Stimulated activated CD4-positive, alpha-beta T cell treated with anti-CD3 and anti-CD28 coated beads, Interleukin-15, amount 100 ng/mL, for 24 hours (primary cell): ENCODE measurements around the gene ITGB4.
A peak's percentile ranks its signal among the peaks of the same experiment; 100 is the strongest.

ENCODE experiments used
- DNase-seq: peaks from one replicate; pipeline ENCODE4 v3.0.0-alpha.2; 2020

ITGB4 gene

DNA sequence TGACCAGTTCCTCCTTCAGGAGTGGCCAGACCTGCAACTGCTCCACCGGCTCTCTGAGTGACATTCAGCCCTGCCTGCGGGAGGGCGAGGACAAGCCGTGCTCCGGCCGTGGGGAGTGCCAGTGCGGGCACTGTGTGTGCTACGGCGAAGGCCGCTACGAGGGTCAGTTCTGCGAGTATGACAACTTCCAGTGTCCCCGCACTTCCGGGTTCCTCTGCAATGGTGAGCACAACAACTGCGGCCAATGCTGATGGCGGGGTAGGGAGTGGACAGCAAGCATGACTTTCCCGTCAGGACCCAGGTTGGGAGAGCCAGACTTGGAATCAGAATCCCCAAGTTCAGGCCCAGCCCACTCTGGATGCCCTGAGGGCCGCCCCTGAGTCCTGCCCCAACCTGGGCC, 12.2 kb downstream of the ITGB4 start:
- no peak for DNase-seq

DNA sequence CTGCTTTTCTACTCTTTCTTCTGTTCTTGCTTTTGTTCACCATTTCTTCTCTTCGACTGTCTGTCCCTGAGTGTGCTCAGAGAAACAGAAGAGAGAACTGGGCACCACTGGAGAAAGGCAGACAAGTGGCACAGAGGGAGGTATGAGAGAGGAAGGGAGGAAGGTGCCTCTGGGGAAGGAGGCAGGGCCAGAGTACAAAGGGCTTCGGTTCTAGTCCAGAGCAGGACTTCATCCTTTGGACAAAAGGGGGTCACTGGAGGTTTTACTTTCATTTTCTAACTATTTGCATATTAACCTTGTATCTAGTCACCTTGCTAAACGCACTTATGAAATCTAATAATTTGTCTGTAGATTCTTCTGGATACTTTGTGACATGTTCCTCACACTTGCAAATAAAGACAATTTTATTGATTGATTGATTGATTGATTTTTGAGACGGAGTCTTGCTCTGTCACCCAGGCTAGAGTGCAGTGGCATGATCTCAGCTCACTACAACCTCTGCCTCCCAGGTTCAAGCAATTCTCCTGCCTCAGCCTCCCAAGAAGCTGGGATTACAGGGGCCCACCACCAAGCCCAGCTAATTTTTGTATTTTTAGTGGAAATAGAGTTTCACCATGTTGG, 13.5 kb downstream of the ITGB4 start:
- no peak for DNase-seq

DNA sequence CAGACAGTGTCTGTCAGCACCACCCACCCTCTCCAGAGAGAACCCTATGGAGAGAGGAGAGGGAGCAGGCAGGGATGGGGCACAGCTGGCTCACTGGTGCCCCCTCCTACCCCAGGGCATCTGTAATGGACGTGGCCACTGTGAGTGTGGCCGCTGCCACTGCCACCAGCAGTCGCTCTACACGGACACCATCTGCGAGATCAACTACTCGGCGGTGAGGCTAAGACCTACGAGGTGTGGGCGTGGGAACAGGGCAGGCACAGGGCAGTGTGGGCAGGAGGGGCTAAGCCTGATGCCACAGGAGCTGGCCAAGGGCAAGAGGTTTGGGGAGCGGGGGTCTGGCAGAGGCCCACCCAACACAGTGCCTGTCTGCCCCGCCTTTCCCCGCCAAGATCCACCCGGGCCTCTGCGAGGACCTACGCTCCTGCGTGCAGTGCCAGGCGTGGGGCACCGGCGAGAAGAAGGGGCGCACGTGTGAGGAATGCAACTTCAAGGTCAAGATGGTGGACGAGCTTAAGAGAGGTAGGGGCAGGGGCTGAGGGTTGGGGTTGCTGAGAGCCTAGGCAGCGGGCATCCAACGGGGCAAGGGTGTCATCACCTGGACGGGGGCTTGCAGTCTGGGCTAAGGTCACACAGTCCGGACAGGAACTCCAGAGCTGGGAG, 15.0 kb downstream of the ITGB4 start:
- no peak for DNase-seq

DNA sequence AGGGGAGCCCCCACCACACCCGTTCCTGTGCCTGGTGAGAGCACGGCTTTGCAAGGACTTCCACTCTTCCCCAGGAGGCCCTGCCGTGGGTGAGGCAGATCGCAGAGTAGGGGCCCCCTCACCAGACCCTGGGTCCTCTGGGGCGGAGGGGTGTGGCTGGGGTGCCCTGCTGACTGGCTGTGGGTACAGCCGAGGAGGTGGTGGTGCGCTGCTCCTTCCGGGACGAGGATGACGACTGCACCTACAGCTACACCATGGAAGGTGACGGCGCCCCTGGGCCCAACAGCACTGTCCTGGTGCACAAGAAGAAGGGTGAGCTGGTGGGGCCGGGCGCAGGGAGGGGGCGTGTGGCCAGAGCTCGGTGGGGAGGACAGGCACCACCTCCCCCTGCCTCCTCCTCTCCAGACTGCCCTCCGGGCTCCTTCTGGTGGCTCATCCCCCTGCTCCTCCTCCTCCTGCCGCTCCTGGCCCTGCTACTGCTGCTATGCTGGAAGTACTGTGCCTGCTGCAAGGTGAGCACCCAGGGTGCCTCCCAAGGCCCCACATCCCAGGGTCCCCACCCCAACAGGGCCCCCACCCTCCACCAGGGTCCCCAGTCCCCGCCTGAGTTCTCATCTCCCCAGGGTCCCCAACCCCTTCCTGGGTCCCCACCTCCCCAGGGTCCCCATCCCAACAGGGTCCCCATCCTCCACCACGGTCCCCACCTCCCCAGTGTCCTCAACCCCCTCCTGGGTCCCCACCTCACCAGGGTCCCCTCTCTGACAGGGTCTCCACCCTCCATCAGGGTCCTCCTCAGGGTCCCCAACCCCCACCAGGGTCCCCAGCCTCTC, 16.1 kb downstream of the ITGB4 start:
- no peak for DNase-seq

DNA sequence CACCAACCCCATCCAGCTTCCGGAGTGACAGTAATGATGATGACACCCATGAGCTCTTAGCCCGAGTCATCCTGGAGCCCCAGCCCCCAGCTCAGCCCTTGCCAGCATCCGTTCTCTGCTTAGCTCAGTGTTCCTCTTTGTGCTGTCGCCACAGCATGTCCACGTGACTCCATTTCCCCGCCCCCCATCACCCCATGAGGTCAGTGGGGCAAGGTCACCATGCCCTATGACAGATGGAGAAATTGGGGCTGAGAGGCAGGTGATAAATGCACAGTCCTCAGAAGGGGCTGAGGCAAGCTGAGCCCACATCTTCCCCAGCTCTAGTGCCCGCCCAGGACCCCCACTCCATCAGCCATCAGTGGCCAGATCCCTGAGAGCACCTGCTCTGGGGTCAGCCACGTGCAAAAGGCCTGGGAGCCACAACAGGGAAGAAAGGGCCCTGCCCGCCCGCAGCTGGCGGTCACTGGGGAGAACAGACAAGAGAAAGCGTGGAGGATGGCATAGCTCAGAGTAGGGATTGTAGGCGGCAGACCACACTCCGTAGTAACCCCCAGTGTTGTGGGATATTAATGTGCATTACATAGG, 17.1 kb downstream of the ITGB4 start:
- DNase-seq = peak; percentile 35

DNA sequence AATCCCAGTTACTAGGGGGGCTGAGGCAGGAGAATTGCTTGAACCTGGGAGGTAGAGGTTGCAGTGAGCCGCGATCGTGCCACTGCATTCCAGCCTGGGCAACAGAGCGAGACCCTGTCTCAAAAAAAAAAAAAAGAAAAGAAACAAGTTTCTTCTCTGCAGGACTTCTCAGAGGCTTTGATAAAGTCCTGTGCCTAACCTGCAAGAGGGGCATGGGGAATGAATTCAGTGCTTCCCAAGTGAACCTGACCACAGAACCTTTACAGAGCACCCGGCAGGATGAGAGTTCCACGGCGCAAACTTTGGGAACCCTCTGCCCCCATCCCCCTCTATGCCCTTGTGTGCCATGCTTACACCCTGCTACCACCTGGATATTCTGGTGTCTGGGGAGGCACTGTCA, 17.9 kb downstream of the ITGB4 start:
- no peak for DNase-seq

DNA sequence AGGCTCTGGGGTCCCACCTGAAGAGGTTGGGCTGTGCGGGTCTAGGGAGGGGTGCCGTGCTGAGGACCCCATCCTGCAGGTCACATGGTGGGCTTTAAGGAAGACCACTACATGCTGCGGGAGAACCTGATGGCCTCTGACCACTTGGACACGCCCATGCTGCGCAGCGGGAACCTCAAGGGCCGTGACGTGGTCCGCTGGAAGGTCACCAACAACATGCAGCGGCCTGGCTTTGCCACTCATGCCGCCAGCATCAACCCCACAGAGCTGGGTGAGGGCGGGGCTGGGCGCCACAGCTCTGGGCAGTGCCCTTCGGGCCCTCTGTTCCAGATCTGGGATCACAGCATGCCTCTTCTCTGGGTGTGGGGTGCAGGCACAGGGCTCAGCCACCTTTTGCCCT, 18.5 kb downstream of the ITGB4 start:
- DNase-seq = no peak

DNA sequence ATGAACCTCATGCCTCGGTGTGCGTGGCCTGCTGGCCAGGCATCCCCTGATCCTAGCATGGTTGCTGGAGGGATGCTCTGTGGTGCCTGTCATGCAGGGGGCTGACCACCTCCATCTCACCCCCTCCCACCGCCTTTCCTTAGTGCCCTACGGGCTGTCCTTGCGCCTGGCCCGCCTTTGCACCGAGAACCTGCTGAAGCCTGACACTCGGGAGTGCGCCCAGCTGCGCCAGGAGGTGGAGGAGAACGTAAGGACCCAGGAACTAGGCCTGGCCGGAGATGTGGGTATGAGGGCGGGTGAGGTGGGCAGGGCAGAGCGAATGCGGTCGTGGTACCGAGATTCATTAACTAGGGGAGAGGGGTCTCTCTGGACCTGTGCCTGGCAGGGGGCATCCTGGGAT, 19.0 kb downstream of the ITGB4 start:
- no peak for DNase-seq

DNA sequence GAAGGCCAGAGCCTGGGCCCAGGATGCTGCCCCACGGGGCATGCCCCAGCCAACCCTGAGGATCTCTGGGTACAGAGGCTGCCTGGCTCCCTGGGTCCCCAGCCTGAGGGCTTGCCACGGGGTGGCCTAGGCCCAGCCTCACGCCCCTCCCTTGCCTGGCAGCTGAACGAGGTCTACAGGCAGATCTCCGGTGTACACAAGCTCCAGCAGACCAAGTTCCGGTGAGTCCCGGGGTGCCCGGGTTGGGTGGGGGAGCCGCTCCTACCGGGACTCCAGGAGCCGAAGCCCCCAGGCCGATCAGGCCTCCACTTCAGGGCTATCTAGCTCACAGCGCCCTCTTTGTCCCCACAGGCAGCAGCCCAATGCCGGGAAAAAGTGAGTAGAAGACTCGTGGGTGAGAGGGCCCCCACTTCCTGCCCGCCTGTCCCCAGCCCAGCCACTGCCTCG, 19.4 kb downstream of the ITGB4 start:
- DNase-seq = no peak

DNA sequence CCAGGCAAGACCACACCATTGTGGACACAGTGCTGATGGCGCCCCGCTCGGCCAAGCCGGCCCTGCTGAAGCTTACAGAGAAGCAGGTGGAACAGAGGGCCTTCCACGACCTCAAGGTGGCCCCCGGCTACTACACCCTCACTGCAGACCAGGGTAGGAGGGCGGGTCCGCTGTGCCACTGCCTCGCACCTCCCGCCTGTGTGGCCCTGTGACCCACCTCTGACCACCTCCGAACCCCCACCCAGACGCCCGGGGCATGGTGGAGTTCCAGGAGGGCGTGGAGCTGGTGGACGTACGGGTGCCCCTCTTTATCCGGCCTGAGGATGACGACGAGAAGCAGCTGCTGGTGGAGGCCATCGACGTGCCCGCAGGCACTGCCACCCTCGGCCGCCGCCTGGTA, 21.1 kb downstream of the ITGB4 start:
- DNase-seq = no peak

DNA sequence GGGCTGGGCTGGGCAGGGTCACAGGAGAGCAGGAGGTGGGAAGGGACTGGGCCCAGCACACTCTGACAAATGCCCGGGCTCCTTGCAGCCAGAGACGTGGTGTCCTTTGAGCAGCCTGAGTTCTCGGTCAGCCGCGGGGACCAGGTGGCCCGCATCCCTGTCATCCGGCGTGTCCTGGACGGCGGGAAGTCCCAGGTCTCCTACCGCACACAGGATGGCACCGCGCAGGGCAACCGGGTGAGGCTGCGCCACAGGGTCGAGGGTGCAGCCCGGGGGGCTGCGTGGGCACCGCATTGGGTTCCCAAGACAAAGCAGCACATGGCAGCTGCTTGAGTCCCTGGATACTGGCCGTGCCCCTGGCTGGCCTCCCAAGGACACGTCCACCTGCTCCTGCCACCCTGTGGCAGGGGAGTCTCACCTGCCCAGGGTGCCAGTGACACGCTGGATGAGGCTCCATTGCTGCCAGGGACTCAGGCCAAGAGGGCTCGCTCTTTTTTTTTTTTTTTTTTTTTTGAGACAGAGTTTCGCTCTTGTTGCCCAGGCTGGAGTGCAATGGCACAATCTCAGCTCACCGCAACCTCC, 22.5 kb downstream of the ITGB4 start:
- no peak for DNase-seq

DNA sequence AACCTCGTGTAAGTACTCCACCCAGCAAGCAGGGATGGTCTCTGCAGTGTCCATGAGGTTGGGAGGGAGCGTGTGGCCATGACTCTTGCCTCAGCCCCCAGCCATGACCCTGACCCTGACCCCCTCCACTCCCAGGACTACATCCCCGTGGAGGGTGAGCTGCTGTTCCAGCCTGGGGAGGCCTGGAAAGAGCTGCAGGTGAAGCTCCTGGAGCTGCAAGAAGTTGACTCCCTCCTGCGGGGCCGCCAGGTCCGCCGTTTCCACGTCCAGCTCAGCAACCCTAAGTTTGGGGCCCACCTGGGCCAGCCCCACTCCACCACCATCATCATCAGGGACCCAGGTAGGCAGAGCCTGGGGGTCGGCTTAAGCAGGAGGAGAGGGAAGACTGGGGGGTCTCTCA, 27.4 kb downstream of the ITGB4 start:
- DNase-seq = no peak

DNA sequence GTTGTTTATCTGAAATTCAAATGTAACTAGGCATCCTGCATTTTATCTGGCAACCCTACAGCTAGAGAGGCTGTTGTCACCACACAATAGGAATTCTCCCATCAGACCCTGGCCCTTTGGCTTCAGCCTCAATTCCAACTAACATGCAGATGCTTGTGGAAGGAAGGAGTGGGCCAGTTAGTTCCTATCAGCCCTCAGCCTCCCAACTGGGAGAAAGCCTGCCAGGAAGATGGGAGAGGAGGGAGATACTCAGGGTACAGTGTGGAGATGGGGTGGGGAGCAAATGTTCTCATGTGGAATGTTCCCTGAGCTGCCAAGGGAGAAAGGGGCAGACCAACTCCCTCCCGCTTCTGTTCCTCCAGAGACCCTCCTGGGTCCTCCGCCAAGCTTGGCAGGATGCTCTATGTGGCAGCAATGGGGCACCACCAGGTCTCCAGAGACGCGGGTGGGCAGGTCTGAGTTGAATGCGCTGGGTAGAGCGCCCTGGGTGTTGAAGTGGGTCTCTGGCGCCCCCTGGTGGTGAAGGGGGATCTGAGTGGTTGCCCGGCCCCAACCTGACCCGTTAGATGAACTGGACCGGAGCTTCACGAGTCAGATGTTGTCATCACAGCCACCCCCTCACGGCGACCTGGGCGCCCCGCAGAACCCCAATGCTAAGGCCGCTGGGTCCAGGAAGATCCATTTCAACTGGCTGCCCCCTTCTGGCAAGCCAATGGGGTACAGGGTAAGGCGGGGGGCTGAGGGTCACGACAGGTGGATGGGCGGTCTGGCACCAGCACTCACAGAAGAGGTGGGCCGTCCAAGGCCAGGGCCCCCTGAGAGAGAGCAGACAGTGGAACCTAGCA, 28.5 kb downstream of the ITGB4 start:
- peak; percentile 93 for DNase-seq

DNA sequence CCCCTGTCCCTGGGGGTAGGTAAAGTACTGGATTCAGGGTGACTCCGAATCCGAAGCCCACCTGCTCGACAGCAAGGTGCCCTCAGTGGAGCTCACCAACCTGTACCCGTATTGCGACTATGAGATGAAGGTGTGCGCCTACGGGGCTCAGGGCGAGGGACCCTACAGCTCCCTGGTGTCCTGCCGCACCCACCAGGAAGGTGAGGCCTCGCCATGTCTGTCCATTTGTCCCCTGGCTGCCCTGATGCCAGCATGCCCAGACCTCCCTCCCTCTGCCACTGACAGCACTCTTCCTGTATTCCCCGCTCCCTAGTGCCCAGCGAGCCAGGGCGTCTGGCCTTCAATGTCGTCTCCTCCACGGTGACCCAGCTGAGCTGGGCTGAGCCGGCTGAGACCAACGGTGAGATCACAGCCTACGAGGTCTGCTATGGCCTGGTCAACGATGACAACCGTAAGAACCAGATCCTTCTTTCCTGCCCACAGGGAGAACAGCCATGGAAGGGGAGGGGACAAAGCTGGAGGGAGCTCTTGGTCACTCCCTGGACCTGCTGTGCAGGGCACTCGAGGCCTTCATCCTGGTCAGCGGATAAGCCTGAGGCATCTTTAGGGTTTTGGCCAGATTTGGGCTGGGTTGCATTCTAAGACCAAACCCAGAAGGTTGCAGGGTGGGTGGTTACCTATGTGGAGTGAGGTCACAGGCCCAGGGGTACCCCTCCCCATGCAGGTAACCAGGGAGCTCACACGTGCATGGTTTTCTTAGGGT, 29.6 kb downstream of the ITGB4 start:
- no peak for DNase-seq

DNA sequence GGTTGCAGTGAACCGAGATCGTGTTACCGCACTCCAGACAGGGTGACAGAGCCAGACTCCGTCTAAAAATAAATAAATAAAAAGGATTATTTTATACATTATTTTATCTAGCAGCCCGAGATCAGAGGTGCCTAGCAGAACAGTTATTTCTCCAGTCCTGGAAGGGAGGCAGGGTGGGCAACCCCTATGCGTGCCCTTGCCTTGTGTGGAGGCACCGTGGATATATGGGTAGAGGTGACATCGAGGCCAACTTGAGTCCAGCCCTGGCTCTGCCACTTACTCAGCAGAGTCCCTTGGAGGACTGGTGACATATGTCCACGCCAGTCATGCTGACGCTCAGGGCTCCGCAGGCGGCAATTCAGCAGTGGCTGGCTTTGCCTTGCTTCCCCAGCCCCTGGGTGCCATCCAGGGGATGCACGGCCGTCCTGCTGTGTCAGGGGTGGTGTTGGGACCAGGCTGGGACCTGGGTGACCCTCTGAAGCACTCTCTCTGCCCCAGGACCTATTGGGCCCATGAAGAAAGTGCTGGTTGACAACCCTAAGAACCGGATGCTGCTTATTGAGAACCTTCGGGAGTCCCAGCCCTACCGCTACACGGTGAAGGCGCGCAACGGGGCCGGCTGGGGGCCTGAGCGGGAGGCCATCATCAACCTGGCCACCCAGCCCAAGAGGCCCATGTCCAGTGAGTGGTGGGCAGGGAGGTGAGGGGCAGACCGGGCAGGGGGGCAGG, 30.6 kb downstream of the ITGB4 start:
- no peak for DNase-seq

DNA sequence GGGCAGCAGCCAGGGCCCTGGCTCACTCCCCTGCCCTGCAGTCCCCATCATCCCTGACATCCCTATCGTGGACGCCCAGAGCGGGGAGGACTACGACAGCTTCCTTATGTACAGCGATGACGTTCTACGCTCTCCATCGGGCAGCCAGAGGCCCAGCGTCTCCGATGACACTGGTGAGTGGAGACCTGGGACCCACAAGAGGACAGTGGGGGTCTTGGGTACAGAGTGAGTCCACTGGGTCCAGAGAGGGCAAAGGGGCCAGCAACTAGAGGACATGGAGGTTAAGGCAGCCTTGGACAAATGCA, 31.1 kb downstream of the ITGB4 start:
- no peak for DNase-seq

DNA sequence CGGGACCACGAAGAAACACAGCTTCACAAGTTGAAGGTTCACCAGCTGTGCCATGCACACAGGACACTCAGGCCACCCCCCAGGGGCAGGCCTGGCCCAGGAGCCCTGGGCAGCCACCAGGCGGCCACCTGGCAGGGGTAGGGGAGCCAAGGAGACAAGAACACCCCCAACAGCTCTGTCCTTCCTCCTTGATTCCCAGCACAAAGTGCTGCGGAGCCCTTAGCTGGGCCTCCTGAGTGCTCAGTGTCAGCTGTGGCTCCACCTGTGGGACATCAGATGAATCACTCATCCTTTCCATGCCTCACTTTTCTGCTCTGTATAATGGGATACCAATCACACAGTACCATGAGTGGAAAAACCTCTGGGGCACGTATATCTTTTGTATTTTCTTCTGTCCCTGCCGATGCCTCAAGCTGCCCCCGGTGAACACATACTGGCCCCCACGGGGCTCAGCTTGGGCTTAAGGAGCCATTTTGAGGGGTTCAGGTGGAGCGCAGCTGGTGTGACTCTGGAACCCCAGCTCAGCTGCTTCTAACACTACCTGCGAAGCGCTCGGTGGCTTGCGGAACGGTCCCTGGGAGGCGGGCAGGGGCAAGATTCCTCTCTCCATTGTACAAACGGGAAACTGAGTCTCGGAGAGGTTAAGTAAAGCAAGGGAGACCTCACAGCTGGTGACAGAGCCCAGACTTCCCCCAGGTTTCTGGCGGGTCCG, 31.7 kb downstream of the ITGB4 start:
- DNase-seq = no peak

DNA sequence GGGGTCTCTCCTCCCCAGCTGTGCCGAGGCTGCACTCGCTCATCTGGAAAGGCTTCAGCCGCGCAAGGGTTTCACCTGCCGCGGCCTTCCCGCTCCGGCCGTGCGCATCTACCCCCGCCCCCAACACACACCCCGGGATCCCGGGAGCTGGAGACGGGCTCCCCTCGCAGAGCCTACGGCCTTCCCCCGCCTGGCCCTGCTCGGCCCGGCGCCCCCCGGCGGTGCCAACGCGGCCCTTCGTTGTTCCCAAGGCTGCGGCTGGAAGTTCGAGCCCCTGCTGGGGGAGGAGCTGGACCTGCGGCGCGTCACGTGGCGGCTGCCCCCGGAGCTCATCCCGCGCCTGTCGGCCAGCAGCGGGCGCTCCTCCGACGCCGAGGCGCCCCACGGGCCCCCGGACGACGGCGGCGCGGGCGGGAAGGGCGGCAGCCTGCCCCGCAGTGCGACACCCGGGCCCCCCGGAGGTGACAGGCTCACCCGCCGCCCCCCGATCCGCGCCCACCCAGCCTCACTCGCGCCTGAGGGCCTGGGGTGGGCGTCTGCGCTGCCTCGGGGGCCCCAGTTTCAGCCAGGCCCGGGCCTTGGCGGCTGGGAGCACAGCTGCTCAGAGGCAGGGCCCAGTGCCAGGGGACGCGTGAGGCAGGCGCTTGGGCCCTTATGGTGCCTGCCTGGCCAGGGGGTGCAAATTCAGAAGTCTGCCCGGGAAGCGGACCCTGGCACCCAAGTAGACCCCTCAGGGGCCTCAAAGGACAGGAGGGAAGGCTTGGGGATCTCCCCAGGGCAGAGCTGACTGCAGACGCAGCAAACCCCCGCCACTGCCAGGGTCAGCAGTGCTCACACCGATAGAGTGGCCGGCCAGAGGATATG, 32.5 kb downstream of the ITGB4 start:
- peak; percentile 82 for DNase-seq
